GM21737 (cell line): ENCODE data around the gene TTL.
"Not testable (repeated sequence)": the region's sequence is repeated elsewhere in the genome, so short reads cannot be mapped to it uniquely, and the experiment has no call there.

Experiments
- ATAC-seq: cut with Tn5 transposase; IDR thresholded peaks from one replicate; pipeline ENCODE4 v1.9.1; 2021; ENCODE audit warnings: mild to moderate bottlenecking, moderate library complexity; ENCODE audit not compliant: unreplicated experiment

The TTL gene

GRCh38 chr2:112474844-112475486, 7.0 kb upstream of the TTL start:
- no peak for ATAC-seq

DNA sequence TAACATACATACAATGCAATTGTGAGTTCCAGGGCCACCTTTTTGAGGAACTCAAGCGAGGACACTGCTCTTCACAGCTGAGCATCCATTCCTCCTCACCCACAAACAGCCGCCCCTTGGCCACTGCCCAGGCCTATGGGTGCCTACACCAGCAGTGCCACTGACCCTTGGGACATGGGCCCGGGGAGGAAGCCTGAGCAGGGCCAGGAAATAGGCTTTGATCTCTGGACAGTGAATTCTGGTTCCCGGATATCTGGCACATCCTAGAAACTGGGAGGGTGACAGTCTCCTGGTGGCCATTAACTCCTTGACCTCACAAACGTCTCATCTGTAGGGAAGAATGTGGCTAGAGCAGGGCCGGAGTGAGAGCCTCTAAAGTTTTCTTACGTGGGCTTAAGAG, 5.5 kb upstream of the TTL start:
- ATAC-seq: no peak

- ATAC-seq: no peak
These were observed 1.4 kb upstream of the TTL start for GRCh38 chr2:112480530-112481049.

- peak; percentile 54 for ATAC-seq
These were observed 867 bp upstream of the TTL start for GRCh38 chr2:112481050-112481527.

DNA sequence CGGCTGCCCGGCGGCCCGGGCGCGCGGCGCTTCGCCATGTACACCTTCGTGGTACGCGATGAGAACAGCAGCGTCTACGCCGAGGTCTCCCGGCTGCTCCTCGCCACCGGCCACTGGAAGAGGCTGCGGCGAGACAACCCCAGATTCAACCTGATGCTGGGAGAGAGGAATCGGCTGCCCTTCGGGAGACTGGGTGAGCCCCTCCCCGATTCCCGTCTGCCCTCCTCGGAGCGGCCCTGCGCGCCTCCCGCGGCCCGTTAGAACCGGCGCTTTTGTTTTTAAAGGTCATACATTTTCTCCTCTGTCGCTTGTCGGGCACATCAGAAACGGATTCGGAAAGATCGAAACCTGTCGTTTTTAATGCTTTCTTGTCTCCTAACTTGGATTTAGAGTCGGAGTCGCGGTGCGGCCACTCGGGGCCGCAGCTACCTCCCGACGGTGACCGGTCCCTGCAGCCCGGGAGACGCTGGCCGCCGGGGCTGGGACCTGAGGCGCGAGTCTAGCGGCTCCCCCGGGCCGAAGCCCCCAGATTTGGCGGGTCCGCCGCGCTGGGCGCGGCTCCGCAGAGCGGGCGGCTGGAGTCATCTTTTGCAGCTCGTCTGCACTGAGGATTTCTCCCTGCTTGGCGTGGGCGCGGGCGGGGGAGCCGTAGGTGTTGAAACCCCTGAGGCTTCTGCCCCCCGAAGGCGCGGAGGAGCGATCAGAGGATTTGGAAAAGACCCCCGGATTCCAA, 519 bp downstream of the TTL start:
- peak; percentile 20 for ATAC-seq

DNA sequence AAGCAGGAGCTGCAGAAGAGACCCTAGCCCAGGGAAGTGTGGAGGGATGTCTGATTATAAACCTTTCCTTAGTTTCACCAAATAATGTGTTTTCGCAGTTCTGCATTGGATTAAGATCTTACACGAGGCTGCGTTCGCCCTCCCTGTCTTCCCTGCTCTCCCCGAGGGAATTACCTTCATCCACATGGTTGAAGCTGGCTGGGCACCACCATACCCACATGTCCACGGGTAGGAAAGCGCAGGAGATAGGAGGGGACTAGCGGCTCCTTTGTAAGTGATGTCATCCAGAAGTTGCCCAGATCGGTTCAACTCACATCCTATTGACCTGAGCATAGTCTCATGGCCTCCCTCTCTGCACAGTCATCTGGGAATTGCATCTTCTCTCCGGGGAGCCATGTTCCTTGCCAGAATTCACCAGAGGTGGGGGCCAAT, 1.1 kb downstream of the TTL start:
- no peak for ATAC-seq

- no peak for ATAC-seq
These were observed 1.9 kb downstream of the TTL start for GRCh38 chr2:112483831-112484230.

GRCh38 chr2:112485849-112486248, 3.9 kb downstream of the TTL start:
- ATAC-seq: no peak

- no peak for ATAC-seq
These were observed 4.9 kb downstream of the TTL start for GRCh38 chr2:112486895-112487294.

DNA sequence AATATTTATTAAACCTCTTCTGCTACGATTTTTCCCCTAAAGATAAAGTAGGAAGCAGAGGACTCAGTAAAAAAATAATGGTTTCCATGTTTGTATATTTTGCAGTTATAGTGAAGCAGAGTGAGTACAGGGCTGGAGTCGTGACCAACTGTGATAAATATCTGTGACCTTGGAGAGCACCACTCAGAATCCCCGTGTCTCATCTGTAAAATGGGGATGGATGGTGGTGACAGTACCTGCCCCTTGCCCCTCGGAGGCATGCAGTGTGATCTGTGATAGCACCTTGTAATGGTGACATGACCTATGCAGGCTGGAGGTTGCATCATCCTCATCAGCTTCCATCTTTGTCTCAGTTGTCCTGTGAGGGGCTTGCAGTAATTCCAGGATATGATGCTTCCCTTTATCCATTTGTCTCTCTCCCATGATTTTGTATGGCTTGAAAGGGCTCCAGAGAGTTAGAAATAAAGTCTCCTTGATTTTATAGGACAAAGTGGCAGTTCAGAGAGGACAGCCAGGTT, 5.5 kb downstream of the TTL start:
- ATAC-seq: no peak

DNA sequence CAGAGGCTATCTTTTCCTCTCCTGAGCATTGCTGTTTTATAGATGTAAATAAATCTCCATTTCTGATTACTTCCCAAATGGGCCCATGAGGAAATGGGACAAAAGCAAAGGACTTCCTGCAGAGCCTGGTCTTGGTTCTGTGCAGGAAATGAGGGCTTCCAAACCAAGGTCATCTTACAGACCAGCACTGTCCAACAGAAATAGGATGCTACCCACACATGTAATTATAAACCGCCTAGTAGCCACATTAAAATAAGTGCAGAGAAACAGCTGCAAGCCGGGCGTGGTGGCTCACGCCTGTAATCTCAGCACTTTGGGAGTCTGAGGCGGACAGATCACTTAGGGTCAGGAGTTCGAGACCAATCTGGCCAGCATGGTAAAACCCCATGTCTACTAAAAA, 6.2 kb downstream of the TTL start:
- no peak for ATAC-seq

- ATAC-seq: no peak
These were observed 10.0 kb downstream of the TTL start for GRCh38 chr2:112491946-112492345.

DNA sequence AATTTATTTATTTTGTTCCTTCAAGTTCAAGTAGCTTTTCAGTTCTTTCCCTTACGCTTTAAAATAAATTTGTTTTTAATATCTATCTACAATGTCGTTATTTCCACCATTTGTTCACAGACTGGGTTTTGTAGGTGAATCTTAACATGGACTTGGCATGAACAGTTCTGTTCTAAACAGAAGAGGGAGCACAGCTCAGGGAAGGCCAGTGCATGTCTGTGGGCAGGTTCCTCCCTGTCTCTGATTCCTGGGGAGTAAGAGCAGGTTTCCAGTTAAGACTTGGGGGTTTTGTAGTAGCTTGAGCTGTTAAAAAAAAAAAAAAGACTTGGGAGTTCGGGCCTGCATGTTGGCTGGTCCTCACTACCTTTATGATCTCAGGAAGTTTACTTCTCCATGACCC, 11.1 kb downstream of the TTL start:
- ATAC-seq: no peak

GRCh38 chr2:112493858-112494648, 12.1 kb downstream of the TTL start:
- no peak for ATAC-seq

DNA sequence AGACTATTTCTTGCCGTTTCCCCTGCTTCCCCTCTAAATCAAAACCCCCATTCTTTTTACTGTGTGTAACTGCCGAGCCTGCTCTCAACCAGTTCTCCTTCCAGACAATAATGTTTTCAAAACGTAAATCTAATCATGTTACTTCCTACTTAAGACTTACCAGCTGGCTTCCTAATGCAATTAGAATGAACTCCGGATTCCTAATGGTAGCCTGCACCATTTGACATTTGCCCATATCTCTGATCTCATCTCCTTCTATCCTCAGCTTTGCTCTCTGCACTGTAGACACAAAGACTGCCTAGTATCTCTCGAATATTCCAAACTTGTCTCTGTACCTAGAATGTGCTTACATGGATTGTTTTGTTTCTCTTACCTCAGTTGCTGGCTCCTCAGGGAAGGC, 12.9 kb downstream of the TTL start:
- no peak for ATAC-seq

- ATAC-seq: not testable (repeated sequence)
These were observed 13.9 kb downstream of the TTL start for GRCh38 chr2:112495878-112496277.

DNA sequence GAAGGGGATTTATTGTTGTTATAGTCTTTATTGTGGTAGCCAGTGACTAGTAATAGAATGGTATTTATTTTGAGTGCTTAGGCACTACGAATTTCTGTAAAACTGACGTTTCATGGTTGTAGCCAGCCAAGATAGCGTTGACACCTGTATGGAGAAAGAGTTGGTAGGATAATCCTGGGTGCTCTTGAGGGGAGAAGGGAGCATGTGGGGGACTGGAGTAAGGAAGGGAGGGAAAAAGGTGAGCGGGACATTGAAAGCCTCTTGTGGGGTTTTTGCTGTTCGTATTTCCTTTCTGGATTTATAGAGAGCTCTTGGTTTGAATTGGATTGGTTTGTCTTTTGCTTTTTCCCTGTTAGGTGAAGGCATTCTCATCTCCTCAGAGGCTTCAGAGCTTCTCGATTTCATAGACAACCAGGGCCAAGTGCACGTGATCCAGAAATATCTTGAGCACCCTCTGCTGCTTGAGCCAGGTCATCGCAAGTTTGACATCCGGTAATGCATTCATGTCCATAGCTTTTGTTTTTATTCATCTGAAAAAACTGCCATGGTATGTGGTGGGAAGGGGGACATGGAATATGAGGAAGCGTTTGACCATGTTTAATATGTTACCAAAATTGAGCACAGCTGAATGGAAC, 19.0 kb downstream of the TTL start:
- not testable (repeated sequence) for ATAC-seq

DNA sequence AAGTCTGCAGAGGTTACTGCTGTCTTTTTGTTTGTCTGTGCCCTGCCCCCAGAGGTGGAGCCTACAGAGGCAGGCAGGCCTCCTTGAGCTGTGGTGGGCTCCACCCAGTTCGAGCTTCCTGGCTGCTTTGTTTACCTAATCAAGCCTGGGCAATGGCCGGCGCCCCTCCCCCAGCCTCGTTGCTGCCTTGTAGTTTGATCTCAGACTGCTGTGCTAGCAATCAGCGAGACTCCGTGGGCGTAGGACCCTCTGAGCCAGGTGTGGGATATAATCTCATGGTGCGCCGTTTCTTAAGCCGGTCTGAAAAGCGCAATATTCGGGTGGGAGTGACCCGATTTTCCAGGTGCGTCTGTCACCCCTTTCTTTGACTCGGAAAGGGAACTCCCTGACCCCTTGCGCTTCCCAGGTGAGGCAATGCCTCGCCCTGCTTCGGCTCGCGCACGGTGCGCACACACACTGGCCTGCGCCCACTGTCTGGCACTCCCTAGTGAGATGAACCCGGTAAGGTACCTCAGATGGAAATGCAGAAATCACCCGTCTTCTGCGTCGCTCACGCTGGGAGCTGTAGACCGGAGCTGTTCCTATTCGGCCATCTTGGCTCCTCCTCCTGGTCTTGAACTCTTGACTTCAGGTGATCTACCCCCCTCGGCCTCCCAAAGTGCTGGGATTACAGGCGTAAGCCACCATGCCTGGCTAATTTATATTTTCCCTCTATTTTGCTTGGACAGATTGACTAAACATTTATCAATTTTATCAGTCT, 27.5 kb downstream of the TTL start:
- not testable (repeated sequence) for ATAC-seq

DNA sequence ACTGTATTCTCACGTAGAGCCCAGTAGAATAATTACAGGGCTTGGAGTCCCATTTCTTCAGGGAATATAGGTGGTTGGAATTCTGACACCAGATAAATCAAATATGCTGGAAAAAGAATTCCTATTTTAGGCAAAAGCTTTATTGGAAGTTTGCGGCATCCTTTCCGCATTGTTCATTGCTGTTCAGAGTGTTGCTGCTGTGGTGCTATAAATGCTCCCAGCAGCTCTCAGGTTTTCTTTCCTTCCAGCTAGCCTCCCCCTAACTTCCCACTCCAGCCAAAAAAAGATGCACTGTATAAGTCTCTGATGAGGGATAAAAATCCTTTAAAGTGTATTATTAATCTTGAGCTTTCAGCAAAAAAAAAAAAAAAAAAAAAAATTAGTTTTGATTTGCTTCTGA, 34.8 kb downstream of the TTL start:
- ATAC-seq: no peak

- ATAC-seq: no peak
These were observed 36.9 kb downstream of the TTL start for GRCh38 chr2:112518807-112519206.
